Prostate gland (tissue), 2 donors: ENCODE measurements around the gene OSBP2. TPM values are rescaled to one million over a fixed set of nuclear protein-coding genes. Genes with fewer than 3 reads are reported as not detected.

Experiments used
- DNase-seq: peaks from one replicate; pipeline ENCODE4 v3.0.0-alpha.2; 2019; ENCODE audit warnings: low spot score
- H3K27ac ChIP-seq, 2 donors: fragments of 200-600 bp; sonication (generic); 2 replicates each; pipeline ENCODE4 v1.5.1; 2017 to 2019
- H3K27me3 ChIP-seq: fragments of 200-600 bp; sonication (generic); replicated peaks from 2 replicates; pipeline ENCODE4 v1.5.1; 2019; ENCODE audit not compliant: insufficient read depth
- H3K36me3 ChIP-seq, 2 donors: fragments of 200-600 bp; sonication (generic); 1 replicate in 1 of 2; 2 replicates in 1 of 2; pipeline versions ENCODE4 v1.5.1 to v1.8.1; 2017 to 2019
- H3K4me1 ChIP-seq: fragments of 200-600 bp; sonication (generic); replicated peaks from 2 replicates; pipeline ENCODE4 v1.5.1; 2019
- H3K4me3 ChIP-seq, 2 donors: fragments of 200-600 bp; sonication (generic); 2 replicates each; pipeline ENCODE4 v1.5.1; 2017 to 2019
- H3K9me3 ChIP-seq: fragments of 200-600 bp; sonication (generic); 2 replicates; pipeline ENCODE4 v1.5.1; 2017
- POLR2A ChIP-seq: fragments of 450-650 bp; IDR thresholded peaks from one replicate; pipeline ENCODE4 v1.6.1; 2016; ENCODE audit warnings: antibody characterized with exemption, mild to moderate bottlenecking
- POLR2AphosphoS5 ChIP-seq: sonication (generic); formaldehyde crosslinking; IDR thresholded peaks from one replicate; pipeline ENCODE4 v1.6.1; 2017; ENCODE audit warnings: antibody characterized with exemption
- WGBS: methylation state at CpG from one replicate; pipeline ENCODE4 v1.1.5; 2018; 5-methylcytosine and 5-hydroxymethylcytosine counted together
- intact Hi-C: fragments of 100-400 bp; cut with DNase I; formaldehyde crosslinking; loops from one replicate; pipeline ENCODE4 v1.14.2; 2022
- total RNA-seq, 2 donors: library from RNA; depleted of rRNA; stranded (reverse); fragments of >200 nt; gene quantifications; one replicate each; pipeline ENCODE4 v1.1.0, GENCODE V29; 2016
- TF ChIP-seq, protein P1 (sequence below), 4 experiments: fragments of 200-600 bp in 2 of 4; fragments of 450-650 bp in 2 of 4; sonication (generic) in 2 of 4; IDR thresholded peaks; 1 replicate in 3 of 4; 2 replicates in 1 of 4; pipeline ENCODE4 v1.5.1; 2016 to 2019; ENCODE audit warnings: antibody characterized with exemption in 4 of 4, mild to moderate bottlenecking in 2 of 4, moderate library complexity in 2 of 4

Gene OSBP2
- total RNA-seq, 2 donors from 2014 or later = 4.5 to 16.2 TPM

DNA sequence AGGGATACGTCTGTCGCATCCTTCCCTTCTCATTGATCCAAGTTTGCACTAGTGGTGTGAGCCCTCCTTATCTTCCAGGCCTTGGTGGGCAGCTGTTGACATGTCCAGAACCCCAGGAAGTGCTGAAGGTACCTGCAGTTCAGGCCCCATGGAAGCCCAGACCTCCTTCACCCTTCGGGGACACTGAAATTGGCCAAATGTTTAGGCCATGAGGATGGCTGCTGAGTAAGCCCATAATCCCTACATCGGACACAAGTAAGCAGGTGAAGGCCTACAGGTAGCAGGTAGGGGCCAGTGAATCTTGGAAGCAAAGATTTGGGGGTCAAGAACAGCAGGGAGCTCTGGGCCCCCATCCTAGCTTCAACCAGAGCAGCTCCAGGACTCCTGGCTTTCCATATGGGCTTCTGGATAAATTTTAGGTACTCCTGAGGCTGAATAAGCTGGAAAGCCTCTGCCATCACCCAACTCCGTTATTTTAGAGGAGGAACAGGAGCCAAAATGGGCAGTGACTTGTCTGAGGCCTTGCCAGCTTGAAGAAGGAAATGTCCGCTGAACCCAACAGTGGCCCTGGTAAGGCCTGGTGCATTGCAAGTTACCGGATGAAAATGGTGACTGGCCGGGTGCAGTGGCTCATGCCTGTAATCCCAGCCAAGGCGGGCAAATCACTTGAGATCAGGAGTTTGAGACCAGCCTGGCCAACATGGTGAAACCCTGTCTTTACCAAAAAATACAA is 228.7 kb downstream of the OSBP2 start:
- intact Hi-C loops = loop anchor here (5.0 kb wide), 1 partner anchor 161 kb away; no protein-coding TSS in a partner anchor
- TF ChIP-seq POLR2A = no peak
- TF ChIP-seq POLR2AphosphoS5 = no peak
- TF ChIP-seq, protein P1, sequence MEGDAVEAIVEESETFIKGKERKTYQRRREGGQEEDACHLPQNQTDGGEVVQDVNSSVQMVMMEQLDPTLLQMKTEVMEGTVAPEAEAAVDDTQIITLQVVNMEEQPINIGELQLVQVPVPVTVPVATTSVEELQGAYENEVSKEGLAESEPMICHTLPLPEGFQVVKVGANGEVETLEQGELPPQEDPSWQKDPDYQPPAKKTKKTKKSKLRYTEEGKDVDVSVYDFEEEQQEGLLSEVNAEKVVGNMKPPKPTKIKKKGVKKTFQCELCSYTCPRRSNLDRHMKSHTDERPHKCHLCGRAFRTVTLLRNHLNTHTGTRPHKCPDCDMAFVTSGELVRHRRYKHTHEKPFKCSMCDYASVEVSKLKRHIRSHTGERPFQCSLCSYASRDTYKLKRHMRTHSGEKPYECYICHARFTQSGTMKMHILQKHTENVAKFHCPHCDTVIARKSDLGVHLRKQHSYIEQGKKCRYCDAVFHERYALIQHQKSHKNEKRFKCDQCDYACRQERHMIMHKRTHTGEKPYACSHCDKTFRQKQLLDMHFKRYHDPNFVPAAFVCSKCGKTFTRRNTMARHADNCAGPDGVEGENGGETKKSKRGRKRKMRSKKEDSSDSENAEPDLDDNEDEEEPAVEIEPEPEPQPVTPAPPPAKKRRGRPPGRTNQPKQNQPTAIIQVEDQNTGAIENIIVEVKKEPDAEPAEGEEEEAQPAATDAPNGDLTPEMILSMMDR (IDR thresholded peaks at IDR 0.05) = no peak
- DNase-seq = no peak
- Histone ChIP-seq H3K36me3 (peaks cover 8% of the 10 kb centered on the region in 2 donors), H3K27ac (no peak overlapping the region), H3K27me3 (no peaks in the 10 kb centered on the region), H3K4me1 (no peaks in the 10 kb centered on the region), H3K9me3 (no peaks in the 10 kb centered on the region), H3K4me3 (no peak overlapping the region)
- WGBS = 89% methylated on average over 9 of the region's 9 CpGs

DNA sequence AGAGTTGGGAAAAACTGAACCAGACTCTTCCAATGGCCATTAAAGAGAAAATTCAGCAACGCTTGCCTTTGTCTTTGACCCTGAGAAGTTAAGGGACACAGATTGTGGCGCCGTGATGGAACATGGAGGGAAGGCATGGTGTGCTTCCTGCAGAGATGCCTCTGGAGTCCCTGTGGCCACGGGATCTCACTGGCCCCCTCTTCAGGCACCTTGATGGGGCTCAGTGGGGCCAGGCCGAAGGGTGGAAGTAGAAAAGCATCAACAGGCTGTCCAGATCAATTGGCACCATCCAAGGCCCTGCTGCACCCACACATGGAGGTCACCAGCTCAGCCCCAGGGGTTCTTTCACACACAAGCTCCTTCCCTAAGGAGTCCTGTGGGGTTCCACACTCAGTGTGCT is 231.0 kb downstream of the OSBP2 start:
- Histone ChIP-seq H3K27me3 (no peaks in the 10 kb centered on the region), H3K27ac (no peak overlapping the region), H3K4me3 (no peak overlapping the region), H3K9me3 (no peaks in the 10 kb centered on the region), H3K36me3 (peaks cover 8 to 12% of the 10 kb centered on the region in 2 donors), H3K4me1 (no peaks in the 10 kb centered on the region)
- TF ChIP-seq, protein P1 (IDR thresholded peaks at IDR 0.05) = no peak
- TF ChIP-seq POLR2A (no peak), POLR2AphosphoS5 (no peak)
- no peak for DNase-seq
- 84% methylated on average over 5 of the region's 5 CpGs for WGBS
- intact Hi-C loops = no loop called here

DNA sequence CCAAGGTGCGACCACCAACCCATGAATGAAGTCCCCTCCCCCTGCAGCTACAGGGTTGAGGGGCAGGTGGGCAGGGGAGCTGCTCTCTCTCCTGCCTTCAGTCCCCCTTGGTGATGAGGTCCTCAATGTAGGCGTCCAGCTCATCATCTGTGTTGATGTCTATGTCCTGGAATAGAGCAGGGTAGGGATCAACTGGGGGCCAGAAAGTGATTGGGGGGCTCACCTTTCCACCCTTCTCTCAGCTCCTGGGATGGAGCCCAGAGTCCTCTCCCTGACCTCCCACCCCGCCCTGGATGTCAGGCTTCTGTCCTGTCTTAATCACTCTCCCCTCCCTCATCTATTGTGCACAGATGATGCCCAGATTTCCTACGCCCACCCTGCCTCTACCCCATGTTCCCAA is 232.0 kb downstream of the OSBP2 start:
- no peaks in the 10 kb centered on the region for H3K4me1 ChIP-seq
- intact Hi-C loops = no loop called here
- peaks cover 12 to 14% of the 10 kb centered on the region in 2 donors for H3K36me3 ChIP-seq
- no peak overlapping the region for H3K27ac ChIP-seq
- no peaks in the 10 kb centered on the region for H3K27me3 ChIP-seq
- H3K9me3 ChIP-seq = no peaks in the 10 kb centered on the region
- no peak overlapping the region for H3K4me3 ChIP-seq
- WGBS = 90% methylated on average over 4 of the region's 4 CpGs
- TF ChIP-seq POLR2AphosphoS5 (no peak), POLR2A (no peak)
- TF ChIP-seq, protein P1 (IDR thresholded peaks at IDR 0.05) = no peak
- DNase-seq = no peak

DNA sequence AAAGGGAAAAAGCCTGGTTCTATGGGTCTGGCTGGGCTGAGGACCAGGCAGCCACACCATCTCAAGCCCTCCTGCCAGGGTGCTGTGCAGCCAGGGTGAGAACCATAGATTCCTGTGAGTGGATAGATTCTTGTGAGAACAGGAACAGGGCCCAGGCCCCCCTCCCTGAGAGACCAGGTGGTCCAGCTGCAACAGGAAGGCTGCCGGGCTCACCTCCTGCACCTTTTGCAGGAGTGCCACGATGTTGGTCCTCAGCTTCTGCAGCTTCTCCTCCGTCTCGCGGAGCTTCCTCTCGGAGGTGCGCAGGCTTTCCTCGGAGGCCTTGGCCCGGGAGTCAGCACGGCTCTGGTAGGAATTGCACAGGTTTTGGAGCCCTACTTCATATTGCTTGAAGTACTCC is 233.1 kb downstream of the OSBP2 start:
- DNase-seq = no peak
- H3K36me3 ChIP-seq = peaks cover 18 to 25% of the 10 kb centered on the region in 2 donors
- H3K27ac ChIP-seq = no peak overlapping the region
- H3K4me1 ChIP-seq = no peaks in the 10 kb centered on the region
- TF ChIP-seq POLR2A = no peak
- TF ChIP-seq POLR2AphosphoS5 = no peak
- TF ChIP-seq, protein P1 (IDR thresholded peaks at IDR 0.05) = no peak
- no peaks in the 10 kb centered on the region for H3K9me3 ChIP-seq
- 96% methylated on average over 10 of the region's 10 CpGs for WGBS
- no peaks in the 10 kb centered on the region for H3K27me3 ChIP-seq
- no peak overlapping the region for H3K4me3 ChIP-seq
- intact Hi-C loops = no loop called here

DNA sequence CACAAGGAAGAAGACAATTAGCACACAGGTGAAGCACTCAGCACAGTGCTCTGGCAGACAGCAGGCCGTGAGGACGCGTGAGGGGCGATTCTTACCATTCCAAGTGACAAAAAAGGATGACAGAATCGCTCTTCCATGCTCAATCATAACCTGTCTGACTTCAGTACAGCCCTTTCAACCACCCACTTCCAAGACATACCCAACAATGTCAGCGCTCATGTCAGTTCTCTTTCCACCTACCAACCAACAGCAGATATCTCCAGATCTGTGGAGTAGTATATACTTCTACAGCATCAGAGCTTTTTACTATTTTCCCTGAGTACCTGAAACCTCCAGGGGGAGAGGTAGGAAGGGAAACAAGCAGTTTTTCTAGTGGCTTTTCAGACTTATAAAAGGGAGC is 233.7 kb downstream of the OSBP2 start:
- Histone ChIP-seq H3K36me3 (peaks cover 24 to 25% of the 10 kb centered on the region in 2 donors), H3K4me1 (no peaks in the 10 kb centered on the region), H3K4me3 (no peak overlapping the region), H3K27ac (no peak overlapping the region), H3K27me3 (no peaks in the 10 kb centered on the region), H3K9me3 (no peaks in the 10 kb centered on the region)
- TF ChIP-seq POLR2AphosphoS5 = no peak
- TF ChIP-seq POLR2A = no peak
- TF ChIP-seq, protein P1 (IDR thresholded peaks at IDR 0.05) = no peak
- no peak for DNase-seq
- 97% methylated on average over 6 of the region's 6 CpGs for WGBS
- intact Hi-C loops = no loop called here
